Activated naive CD8-positive, alpha-beta T cell treated with anti-CD3 and anti-CD28 coated beads, Interleukin-2, amount 50 U/mL, for 16 hours (primary cell): Measurements from ENCODE around the gene RANBP17.

ENCODE experiments used
- DNase-seq: peaks from one replicate; pipeline ENCODE4 v3.0.0-alpha.2; 2020; ENCODE audit warnings: low read depth, low spot score

Gene RANBP17

DNA sequence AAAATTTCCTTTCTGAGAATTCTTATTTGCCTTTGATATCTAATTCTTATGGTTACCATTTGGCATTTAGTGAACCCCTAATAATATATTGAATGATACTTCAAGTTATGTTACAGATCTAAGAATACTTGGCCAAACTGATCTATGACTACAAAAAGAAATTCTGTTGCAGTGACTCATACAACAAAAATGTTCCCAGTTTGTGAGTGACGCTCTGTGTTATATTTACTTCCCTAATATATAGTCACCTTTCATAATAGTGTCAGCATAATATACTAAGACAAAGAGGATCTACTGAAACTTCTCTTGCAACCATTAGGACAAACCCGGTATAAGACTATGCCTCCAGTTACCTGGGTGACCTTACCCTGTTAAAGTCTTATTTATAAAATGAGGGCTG lies 230.4 kb downstream of the RANBP17 start:
- DNase-seq: no peak

DNA sequence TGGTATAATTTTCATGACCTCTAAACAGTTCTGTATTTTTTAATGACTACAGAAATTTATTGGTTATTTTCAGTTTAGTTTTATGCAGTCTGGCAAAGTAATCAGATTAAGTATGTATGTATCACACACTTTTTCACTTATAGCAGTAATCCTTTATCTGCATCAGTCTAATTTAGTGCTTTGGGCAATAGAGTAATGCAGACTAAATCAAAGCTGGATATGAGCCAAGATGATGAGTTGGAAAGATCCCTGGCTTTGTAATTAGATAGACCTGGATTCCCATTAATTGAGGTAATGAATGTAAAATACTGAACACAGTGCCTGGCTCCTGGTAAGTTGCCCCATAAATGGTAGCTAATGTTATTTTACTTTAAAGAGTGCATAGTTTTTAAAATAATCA lies 231.8 kb downstream of the RANBP17 start:
- no peak for DNase-seq

DNA sequence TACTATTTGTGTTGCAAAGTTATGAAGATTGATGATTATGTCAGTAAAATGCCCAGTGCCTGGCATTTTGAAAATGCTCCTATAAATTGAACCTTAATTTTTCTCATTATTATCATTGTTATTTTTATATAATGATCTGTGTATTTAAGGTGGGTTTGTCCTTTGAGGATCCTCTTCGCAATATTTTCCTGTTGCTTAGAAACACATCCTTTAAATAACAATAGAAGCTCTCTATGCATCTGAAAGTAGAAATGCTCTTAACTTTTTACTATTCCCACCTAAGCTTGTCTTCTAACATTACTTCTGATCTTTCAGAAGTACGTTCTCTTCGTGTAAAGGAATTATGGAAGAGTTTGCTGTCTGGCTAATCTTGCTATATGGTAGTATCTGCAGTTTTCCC lies 232.5 kb downstream of the RANBP17 start:
- DNase-seq: no peak

- DNase-seq: no peak
These were observed 241.2 kb downstream of the RANBP17 start for GRCh38 chr5:171102877-171103610.

GRCh38 chr5:171107669-171108068 lies 245.9 kb downstream of the RANBP17 start:
- DNase-seq: no peak

DNA sequence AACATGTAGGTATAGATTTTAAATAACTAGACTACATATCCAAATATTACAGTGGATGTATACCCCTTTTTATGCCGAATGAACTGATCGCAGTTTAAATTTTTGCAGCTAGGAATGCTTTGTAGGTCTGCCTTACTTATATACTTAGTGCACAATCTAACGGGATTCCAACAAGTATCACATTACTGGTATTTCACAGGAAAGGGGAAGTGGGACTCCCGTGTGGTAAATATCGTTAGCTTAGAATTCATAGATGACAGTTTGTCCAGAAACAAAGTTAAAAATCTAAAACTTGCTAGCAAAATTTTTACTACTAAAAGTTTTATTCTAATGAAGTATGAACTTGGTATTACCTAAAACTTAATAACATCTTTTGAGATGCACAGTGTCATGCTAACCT lies 253.7 kb downstream of the RANBP17 start:
- no peak for DNase-seq

DNA sequence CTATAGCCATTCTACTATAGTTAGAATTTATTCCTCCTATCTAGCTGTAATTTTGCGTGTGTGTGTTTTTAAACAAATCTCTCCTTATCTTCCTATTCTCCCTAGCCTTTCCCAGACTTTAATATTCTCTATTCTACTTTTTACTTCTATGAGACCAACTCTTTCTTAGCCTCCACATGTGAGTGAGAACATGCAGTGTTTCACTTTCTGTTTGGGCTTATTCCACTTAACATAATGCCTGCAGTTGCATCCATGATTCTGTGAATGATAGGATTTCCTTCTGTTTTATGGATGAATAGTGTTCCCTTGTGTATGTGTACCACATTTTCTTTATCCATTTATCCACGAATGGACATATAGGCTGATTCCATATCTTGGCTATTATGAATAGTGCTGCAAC lies 254.9 kb downstream of the RANBP17 start:
- no peak for DNase-seq

DNA sequence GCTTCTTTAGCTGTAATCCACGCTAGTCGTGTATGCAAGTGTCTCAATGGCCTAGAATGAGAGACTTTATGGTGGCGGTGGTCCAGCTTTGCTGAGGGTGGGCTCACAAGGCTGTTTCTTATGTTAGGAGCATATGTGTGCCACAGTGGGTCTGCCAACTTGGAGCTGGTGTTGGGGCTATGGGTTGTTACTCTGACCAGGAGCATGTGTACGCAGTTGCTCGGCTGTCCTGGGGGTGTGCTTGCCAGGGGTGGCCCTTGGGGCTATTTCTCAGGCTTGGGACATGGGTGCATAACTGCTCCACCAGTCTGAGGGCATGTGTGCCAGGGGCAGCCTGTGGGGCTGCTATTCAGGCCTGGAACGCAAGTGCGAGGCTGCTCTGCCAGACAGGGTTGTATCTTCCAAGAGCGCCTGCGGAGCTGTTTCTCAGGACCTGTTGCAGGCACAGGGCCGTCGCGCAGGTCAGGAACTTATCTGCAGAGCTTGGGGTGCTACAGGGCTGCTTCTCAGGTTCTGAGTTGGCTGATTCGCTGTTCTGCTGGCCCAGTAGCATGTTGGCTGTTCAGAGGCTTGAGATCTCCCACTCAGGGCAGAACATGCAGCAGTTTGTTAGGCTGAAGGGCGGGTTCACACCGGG lies 259.3 kb downstream of the RANBP17 start:
- no peak for DNase-seq

DNA sequence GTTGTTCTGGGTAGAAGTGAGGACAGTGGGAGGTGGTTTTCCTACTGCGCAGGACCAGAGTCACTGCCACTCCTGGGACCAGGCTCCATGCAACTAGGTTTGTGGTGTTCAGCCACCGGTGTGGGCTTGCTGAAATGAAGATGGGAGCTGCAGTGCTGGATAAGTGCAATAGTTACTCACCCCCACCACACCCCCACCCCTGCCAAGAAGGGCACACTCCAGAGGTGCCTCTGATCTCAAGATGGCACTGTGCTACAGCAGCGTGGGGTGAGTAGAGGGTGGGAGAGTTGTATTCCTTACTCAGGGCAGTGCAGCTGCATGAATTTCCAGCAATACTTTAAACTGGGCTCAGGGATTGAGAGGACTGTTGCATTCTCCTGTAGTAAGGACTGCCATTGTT lies 259.8 kb downstream of the RANBP17 start:
- DNase-seq: no peak

GRCh38 chr5:171122372-171122771 lies 260.6 kb downstream of the RANBP17 start:
- DNase-seq: no peak

DNA sequence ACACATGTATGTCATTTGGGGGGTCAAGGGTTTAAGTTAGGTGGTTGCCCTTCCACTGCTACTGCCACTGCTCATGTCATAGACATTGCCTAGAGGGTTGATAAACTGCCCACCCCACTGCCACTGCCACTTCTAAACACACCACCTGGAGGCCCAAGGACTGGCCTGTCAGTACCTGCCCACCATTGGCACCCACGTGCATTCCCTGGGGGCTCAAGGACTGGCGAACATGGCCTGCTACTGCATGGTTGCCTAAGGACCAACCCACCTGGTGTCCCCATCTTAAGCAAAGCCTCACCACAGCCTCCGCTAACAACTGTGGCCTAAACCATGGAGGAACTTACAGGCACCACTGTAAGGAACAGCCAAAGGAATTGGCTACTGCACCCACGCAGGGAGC lies 261.6 kb downstream of the RANBP17 start:
- no peak for DNase-seq

GRCh38 chr5:171127314-171127713 lies 265.5 kb downstream of the RANBP17 start:
- no peak for DNase-seq

GRCh38 chr5:171128136-171128535 lies 266.3 kb downstream of the RANBP17 start:
- no peak for DNase-seq

DNA sequence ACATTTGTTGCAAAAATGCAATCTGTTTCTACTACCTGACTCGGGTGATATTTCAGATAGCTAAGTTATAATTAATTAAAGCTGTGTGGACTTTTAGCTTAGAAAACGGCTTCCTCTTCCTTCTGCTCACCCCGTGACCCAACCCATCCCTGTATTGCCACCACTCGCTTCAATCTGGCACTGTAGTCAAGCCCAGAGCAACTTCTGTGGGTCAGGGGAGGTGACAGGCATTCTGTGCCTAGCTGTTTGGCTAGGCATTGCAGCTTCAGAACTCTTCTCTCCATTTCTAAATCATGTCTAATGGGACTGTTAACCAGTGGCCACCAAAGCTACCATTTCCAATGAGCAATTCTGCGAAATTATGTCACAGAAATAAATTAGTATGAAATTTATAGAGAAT lies 267.5 kb downstream of the RANBP17 start:
- no peak for DNase-seq

GRCh38 chr5:171131497-171131896 lies 269.7 kb downstream of the RANBP17 start:
- DNase-seq: no peak

DNA sequence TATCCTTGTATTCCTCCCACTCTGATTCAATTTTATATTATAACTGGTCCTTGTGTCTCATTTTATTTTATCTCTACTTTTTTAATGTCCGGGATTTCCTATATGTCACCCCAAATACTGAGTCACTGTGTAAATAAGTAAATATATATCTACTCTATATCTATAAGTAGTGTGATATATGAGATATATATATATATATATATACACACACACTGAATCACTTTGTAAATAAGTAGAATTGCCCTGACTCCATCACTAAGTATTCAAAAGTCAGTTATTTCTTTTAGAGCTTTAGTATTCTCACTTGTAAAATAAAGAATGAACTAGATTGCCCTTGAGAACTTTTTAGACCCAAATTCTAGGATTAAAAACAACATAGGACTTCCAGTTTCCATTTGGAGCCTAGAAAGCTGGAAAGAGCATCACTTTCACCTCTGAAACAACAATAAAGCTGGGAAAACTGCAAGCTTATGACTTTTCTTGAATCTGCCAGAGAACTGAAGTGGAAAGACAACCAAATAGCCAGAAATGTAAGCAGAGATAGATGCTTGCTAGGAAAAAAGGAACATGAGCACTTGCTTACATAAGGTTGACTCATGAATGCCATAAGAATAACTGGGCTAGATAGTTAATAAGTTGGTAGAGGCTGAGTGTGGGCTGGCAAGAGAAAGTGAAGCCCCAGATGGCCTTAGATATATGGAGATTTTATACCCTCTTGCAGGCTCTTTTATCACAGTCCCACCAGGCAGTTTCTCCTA lies 276.1 kb downstream of the RANBP17 start:
- no peak for DNase-seq

DNA sequence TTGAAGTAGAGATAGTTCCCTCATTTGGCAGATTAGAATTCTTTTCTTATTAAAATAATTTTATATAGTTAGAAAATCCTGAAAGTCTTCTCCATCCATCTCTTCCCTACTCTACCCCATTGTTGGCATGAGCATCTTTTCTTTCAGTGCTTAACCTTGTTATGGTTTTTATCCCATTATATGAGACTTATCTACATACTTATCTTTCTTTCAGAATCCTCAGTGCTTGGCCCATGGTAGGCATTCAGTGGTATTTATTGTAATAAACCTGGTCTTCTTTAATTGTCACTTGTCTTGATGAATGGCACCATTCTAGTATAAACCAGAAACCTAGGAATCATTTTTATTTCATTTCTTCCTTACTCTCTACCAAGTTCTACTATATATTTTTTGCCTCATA lies 277.4 kb downstream of the RANBP17 start:
- no peak for DNase-seq

DNA sequence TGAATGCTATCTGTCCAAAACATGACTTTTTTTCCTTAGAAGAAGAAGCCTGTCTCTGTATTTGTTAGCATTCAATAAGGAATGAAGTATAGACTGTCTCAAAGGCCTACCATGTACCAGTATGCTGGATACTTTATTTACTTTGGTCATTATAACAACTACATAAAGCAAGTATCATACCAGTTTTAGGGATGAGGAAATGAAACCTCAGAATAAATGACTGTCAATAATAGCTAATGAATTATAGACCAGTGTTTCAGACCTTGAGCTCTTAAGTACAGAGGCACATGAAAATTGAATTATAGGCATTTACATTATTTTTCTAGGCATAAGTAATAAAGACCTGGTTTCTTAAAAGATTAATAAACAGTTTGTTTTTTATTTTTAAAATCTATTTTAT lies 280.8 kb downstream of the RANBP17 start:
- DNase-seq: no peak

DNA sequence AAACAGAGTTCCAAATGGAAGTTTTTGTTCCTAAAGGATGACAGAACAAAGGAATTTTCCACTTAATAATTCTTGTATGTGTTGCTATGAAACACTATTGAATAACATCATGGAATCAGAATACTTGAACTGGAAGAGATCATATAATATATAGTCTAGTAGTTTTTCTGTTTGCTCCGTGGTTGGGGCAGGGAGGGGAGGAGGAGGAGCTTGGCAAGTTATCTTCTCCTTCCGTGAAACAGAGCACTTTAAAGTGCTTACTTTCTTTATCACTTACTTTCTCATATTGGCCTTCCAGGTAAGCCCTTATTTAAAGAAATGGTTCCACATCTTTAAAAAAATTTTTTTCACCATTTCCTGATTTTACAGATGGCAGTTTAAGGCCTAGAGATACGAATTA lies 281.4 kb downstream of the RANBP17 start:
- no peak for DNase-seq

GRCh38 chr5:171143926-171144325 lies 282.1 kb downstream of the RANBP17 start:
- DNase-seq: no peak

- no peak for DNase-seq
These were observed 287.5 kb downstream of the RANBP17 start for GRCh38 chr5:171149333-171149732.

DNA sequence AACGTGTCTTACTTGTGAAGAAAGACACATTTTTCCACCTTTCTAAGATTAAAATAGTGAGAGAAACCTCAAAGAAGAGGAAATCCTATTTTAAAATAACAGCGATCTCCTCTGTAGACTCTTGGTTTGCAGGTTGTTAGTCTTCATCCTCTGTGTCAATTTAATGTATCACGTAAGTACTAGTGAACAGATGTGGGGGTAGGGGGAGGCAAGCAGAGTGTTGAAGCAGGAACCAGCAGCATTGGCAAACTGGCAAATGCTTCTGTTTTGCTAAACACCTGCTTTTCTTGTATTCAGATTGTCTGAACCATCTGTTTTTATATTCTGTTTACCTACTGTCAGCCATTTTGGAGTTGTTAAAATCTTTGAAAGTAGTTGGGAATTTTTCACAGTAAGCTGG lies 288.0 kb downstream of the RANBP17 start:
- no peak for DNase-seq

GRCh38 chr5:171152382-171152781 lies 290.6 kb downstream of the RANBP17 start:
- DNase-seq: no peak
